ENCODE measurements around the gene MFSD1.

DNA sequence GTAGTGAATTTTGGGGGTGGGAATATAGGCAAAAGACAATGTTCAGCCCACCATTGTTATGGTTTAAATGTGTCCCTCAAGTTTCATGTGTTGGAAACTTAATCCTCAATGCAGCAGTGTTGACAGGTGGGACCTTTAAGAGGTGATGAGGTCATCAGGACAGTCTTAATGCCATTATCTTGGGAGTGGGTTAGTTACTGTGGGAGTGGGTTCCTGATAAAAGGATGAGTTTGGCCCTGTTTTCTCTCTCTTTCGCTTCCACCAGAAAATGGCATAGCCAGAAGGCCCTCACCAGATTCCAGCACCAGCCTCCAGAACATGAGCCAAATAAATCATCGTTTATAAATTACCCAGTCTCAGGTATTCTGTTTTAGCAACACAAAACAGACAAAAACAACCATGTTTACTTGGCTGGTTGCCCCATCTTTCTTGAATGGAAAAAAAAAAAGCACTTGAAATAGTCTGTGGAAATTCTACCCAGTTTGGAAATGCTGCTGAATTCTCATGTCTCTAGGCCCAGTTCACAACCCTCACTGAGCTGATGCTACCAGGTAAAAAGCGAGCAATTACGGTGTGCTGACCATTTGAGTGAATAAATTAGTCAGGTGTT is 31.0 kb upstream of the MFSD1 start:
- TF ChIP-seq, protein P1, sequence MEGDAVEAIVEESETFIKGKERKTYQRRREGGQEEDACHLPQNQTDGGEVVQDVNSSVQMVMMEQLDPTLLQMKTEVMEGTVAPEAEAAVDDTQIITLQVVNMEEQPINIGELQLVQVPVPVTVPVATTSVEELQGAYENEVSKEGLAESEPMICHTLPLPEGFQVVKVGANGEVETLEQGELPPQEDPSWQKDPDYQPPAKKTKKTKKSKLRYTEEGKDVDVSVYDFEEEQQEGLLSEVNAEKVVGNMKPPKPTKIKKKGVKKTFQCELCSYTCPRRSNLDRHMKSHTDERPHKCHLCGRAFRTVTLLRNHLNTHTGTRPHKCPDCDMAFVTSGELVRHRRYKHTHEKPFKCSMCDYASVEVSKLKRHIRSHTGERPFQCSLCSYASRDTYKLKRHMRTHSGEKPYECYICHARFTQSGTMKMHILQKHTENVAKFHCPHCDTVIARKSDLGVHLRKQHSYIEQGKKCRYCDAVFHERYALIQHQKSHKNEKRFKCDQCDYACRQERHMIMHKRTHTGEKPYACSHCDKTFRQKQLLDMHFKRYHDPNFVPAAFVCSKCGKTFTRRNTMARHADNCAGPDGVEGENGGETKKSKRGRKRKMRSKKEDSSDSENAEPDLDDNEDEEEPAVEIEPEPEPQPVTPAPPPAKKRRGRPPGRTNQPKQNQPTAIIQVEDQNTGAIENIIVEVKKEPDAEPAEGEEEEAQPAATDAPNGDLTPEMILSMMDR (conservative IDR thresholded peaks at IDR 0.05; ENCODE audit: low read depth, low read length): no peak
- no peak for TF ChIP-seq CEBPB (IDR thresholded peaks at IDR 0.05; ENCODE audit: low read depth, low read length)
- no peak for TF ChIP-seq POLR2A (IDR thresholded peaks at IDR 0.05; ENCODE audit: low read depth, low read length)
- TF ChIP-seq NFE2L2 (IDR thresholded peaks at IDR 0.05; ENCODE audit: low read depth, low read length): no peak

Measured in IMR-90 (cell line).